Coronary artery (tissue), 2 donors: ENCODE measurements around the gene ICA1L.

Source experiments
- DNase-seq: peaks from one replicate; pipeline ENCODE4 v3.0.0-alpha.2; 2017; ENCODE audit warnings: low spot score
- H3K27ac ChIP-seq, 2 donors: fragments of 200-600 bp; sonication (generic); one replicate each; pipeline ENCODE4 v1.5.1; 2016 to 2019
- H3K4me3 ChIP-seq: fragments of 200-600 bp; sonication (generic); 2 replicates; pipeline ENCODE4 v1.5.1; 2016; ENCODE audit warnings: mild to moderate bottlenecking, moderate library complexity
- TF ChIP-seq, protein P1 (sequence below): fragments of 200-600 bp; sonication (generic); IDR thresholded peaks from one replicate; pipeline ENCODE4 v1.5.1; 2019; ENCODE audit warnings: antibody characterized with exemption

The ICA1L gene

DNA sequence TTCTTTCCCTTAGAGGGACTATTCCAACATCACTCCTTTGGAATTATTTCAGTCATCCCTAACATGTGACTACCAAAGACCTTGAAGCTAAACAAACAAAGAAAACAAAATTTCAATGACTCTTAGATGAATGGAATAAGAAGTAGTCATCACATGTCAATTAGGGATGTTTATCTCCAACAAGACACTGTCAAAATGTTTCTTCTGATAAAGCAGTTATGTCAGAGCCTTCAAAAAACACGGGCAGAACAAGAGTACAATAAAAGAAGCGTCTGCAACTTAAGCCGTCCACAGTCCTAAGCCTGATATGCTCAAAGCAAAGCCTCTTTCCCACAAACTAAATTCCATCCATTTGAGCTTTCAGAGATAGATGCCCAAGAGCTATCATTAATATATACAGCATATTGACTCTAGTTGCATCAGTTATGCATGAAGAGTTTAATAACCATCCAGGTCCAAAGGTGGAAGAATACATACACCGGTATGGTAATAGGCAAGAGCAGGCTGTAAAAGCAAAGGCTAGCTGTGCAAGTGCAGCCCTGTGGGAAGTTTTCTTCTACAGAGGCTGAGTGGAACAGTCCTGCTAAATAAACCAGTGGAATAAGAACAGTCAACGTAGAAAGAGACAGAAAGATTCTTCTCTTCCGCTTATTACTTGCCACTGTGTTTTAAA, 98.1 kb downstream of the ICA1L start:
- H3K27ac ChIP-seq: no peak overlapping the region
- TF ChIP-seq, protein P1, sequence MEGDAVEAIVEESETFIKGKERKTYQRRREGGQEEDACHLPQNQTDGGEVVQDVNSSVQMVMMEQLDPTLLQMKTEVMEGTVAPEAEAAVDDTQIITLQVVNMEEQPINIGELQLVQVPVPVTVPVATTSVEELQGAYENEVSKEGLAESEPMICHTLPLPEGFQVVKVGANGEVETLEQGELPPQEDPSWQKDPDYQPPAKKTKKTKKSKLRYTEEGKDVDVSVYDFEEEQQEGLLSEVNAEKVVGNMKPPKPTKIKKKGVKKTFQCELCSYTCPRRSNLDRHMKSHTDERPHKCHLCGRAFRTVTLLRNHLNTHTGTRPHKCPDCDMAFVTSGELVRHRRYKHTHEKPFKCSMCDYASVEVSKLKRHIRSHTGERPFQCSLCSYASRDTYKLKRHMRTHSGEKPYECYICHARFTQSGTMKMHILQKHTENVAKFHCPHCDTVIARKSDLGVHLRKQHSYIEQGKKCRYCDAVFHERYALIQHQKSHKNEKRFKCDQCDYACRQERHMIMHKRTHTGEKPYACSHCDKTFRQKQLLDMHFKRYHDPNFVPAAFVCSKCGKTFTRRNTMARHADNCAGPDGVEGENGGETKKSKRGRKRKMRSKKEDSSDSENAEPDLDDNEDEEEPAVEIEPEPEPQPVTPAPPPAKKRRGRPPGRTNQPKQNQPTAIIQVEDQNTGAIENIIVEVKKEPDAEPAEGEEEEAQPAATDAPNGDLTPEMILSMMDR: no peak
- H3K4me3 ChIP-seq: no peak overlapping the region
- no peak for DNase-seq

DNA sequence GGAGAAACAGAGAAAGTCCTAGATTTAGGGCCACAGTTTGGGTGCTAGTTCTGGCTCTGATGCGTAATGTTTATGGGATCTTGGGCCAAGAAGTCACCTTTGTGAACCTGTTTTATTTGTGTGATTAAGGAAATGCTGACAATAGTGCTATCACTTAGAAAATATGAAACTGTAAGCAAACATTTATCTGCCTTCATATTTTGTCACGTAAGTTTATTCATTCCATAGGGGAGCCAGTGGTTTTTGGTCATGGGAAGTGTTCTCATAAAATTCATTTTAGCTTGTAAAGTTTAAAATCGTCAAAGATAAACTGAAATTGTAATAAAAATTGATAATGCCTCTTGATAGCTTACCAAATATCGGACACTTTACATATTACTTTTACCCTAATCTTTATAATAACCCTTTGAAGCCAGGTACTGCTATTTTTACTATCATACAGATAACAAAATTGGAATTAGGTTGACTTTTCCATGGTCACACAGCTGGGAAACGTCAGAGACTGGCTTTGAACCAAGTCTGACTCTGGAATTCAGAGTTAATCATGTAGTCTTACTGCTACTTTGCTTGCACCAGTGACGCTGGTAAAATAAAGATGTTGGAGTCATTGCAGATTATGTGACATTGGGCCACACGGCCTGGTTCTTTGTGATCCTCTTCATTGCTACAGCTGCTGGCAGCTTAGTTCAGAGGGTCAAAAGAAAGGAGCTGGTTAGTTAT, 99.7 kb downstream of the ICA1L start:
- no peak overlapping the region for H3K4me3 ChIP-seq
- no peak for DNase-seq
- TF ChIP-seq, protein P1: no peak
- no peak overlapping the region for H3K27ac ChIP-seq

DNA sequence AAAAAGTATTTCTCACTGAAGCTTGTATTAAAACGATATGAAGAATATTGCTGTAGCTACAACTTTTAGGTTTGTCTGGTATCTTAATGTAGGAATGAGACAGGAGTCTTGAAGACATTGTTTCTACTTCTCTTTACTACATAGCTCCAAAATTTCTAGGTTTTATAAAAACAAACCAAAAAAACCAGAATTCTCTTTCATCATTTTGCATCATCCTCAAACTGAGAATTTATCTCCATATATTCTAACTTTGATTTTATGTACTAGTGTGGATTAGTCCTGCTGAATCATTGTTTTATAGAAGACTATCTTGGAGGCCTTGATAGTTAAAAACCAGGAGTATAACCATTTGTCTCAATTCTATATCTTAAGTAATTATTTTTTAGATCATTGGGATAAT, 100.2 kb downstream of the ICA1L start:
- H3K4me3 ChIP-seq: no peak overlapping the region

DNA sequence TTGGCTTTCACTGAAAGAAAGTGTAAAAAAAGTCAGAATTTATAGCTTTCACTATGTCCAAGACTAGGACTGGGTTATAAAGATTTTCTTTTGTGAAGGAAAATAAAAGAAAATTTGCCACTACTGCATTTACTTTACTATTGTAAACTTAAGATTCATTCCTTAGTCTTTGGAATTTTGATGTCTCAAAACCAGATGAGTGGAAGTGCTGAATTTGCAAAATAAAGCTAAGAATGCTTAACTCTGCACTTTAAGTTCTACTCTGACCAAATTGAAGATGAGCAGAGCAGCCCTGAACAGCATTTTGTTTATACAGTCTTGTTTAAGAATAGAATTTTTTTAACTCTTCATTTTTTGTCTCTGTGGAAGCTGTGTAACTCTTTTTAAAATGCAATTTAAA, 102.4 kb downstream of the ICA1L start:
- TF ChIP-seq, protein P1: no peak
- Histone ChIP-seq H3K27ac (no peak overlapping the region), H3K4me3 (no peak overlapping the region)
- DNase-seq: no peak

More for the DNA sequence above, 100.2 kb downstream of the ICA1L start:
- DNase-seq: no peak
- TF ChIP-seq, protein P1: no peak
- H3K27ac ChIP-seq: no peak overlapping the region

DNA sequence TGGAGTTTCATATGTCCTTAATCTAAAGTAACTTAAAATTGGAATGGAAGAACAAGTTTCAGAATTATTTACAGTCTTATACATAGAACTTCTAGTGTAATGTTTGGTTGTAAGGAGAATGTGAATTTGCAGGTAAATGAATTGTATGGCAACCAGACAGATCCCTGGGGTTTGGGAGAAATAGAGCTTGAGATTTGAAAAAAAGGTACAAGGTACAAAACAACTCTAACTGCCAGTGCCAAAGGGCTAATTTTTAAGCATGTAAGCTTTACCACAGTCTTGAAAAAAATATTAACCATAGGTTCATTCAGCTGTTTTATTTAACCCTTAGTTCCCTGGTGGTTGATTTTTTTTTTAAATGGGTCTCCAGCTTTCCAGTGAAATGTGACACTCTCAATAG, 103.3 kb downstream of the ICA1L start:
- TF ChIP-seq, protein P1: no peak
- no peak for DNase-seq
- H3K4me3 ChIP-seq: no peak overlapping the region
- H3K27ac ChIP-seq: no peak overlapping the region

DNA sequence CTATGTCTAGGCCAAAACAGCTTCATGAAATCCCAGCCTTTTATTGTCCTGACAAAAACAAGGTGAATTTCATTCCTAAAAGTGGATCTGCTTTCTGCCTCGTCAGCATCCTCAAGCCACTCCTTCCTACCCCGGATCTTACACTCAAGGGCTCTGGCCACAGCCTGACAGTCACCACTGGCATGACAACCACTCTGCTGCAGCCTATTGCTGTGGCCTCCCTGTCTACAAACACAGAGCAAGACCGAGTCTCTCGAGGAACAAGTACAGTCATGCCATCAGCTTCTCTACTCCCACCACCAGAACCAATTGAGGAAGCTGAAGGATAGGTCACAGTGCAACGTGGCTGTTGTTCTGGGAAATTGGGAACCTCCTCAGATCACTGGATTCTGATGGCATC, 106.1 kb downstream of the ICA1L start:
- H3K4me3 ChIP-seq: no peak overlapping the region
- DNase-seq: no peak
- H3K27ac ChIP-seq: no peak overlapping the region
- TF ChIP-seq, protein P1: no peak

DNA sequence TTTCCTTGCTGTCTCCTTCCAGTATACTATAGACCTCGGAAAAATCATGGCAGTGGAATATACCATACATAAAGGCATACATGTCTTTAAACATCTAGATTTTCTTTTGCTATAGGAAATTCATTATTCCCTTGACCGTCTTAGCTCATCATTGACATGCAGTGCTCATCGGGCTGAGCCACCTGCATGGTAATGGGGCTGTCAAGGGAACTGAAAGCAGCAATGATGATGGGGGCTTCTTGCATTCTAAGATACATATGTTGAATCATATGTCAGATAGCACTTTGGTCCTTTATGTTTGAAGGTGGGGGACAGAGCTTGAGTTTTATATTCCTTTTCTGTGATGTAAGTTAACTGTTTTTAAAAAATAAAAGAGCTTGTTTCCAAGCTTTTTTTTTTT, 106.6 kb downstream of the ICA1L start:
- no peak overlapping the region for H3K27ac ChIP-seq
- TF ChIP-seq, protein P1: no peak
- DNase-seq: no peak
- no peak overlapping the region for H3K4me3 ChIP-seq
